Peyer's patch (tissue), 4 donors: Measurements from ENCODE around the gene EYA4. TPM values are rescaled to one million over a fixed set of nuclear protein-coding genes. Genes with fewer than 3 reads are reported as not detected.

ENCODE experiments used
- DNase-seq, 3 donors: peaks; one replicate each; pipeline ENCODE4 v3.0.0-alpha.2; 2017 to 2019
- H3K27ac ChIP-seq, 4 donors: fragments of 200-600 bp; sonication (generic); one replicate each; pipeline ENCODE4 v1.5.1; 2016 to 2019
- H3K27me3 ChIP-seq, 2 donors: fragments of 200-600 bp; sonication (generic); one replicate each; pipeline ENCODE4 v1.5.1; 2019
- H3K36me3 ChIP-seq, 3 donors: fragments of 200-600 bp; sonication (generic); one replicate each; pipeline ENCODE4 v1.5.1; 2016 to 2019
- H3K4me1 ChIP-seq, 4 donors: fragments of 200-600 bp; sonication (generic); one replicate each; pipeline ENCODE4 v1.5.1; 2016 to 2019
- H3K4me3 ChIP-seq, 4 donors: fragments of 200-600 bp; sonication (generic); 1 replicate in 3 of 4; 2 replicates in 1 of 4; pipeline ENCODE4 v1.5.1; 2016 to 2019; ENCODE audit warnings: mild to moderate bottlenecking in 1 of 4
- H3K9me3 ChIP-seq, 4 donors: fragments of 200-600 bp; sonication (generic); one replicate each; pipeline ENCODE4 v1.5.1; 2016 to 2019; ENCODE audit warnings: mild to moderate bottlenecking in 1 of 4
- CTCF ChIP-seq, 6 experiments: fragments of 450-650 bp in 4 of 6; fragments of 200-600 bp in 2 of 6; sonication (generic) in 1 of 6; IDR thresholded peaks; one replicate each; pipeline ENCODE4 v1.5.1; 2017 to 2019; ENCODE audit warnings: antibody characterized with exemption in 6 of 6, mild to moderate bottlenecking in 3 of 6, moderate library complexity in 1 of 6
- POLR2A ChIP-seq, 2 donors: fragments of 450-650 bp; IDR thresholded peaks; one replicate each; pipeline ENCODE4 v1.5.1; 2017; ENCODE audit warnings: antibody characterized with exemption in 2 of 2, mild to moderate bottlenecking in 2 of 2, moderate library complexity in 2 of 2
- total RNA-seq, 4 donors: library from RNA; depleted of rRNA; stranded (reverse); fragments of >200 nt; gene quantifications; one replicate each; pipeline ENCODE4 v1.1.0, GENCODE V29; 2016

The EYA4 gene
- total RNA-seq, 4 donors from 2014 or later = 0.19 to 3.3 (median 1.3) TPM; not detected in 1

- Histone ChIP-seq H3K27ac (no peak overlapping the region), H3K4me3 (no peak overlapping the region), H3K4me1 (no peaks in the 10 kb centered on the region), H3K9me3 (no peaks in the 10 kb centered on the region), H3K36me3 (no peaks in the 10 kb centered on the region), H3K27me3 (no peaks in the 10 kb centered on the region)
- no peak for DNase-seq
- TF ChIP-seq POLR2A (IDR thresholded peaks at IDR 0.05) (no peak), CTCF (IDR thresholded peaks at IDR 0.05) (no peak)
Observed at GRCh38 chr6:133265066-133265465, 23.9 kb downstream of the EYA4 start.

- no peaks in the 10 kb centered on the region for H3K36me3 ChIP-seq
- no peaks in the 10 kb centered on the region for H3K4me1 ChIP-seq
- no peak overlapping the region for H3K27ac ChIP-seq
- H3K9me3 ChIP-seq = no peaks in the 10 kb centered on the region
- no peak for DNase-seq
- H3K4me3 ChIP-seq = no peak overlapping the region
- no peaks in the 10 kb centered on the region for H3K27me3 ChIP-seq
- TF ChIP-seq POLR2A (IDR thresholded peaks at IDR 0.05) = no peak
- TF ChIP-seq CTCF (IDR thresholded peaks at IDR 0.05) = no peak
Observed at GRCh38 chr6:133266186-133266585, 25.0 kb downstream of the EYA4 start.

- Histone ChIP-seq H3K27me3 (no peaks in the 10 kb centered on the region), H3K36me3 (no peaks in the 10 kb centered on the region), H3K4me1 (no peaks in the 10 kb centered on the region)
Observed at GRCh38 chr6:133268621-133269020, 27.5 kb downstream of the EYA4 start.

GRCh38 chr6:133274813-133275212 is 33.7 kb downstream of the EYA4 start:
- Histone ChIP-seq H3K27ac (no peak overlapping the region), H3K4me3 (no peak overlapping the region), H3K36me3 (no peaks in the 10 kb centered on the region), H3K27me3 (no peaks in the 10 kb centered on the region), H3K9me3 (no peaks in the 10 kb centered on the region), H3K4me1 (no peaks in the 10 kb centered on the region)
- no peak for DNase-seq
- no peak for TF ChIP-seq POLR2A (IDR thresholded peaks at IDR 0.05)
- no peak for TF ChIP-seq CTCF (IDR thresholded peaks at IDR 0.05)

More at GRCh38 chr6:133268621-133269020, 27.5 kb downstream of the EYA4 start:
- no peak overlapping the region for H3K27ac ChIP-seq
- H3K4me3 ChIP-seq = no peak overlapping the region
- TF ChIP-seq CTCF (IDR thresholded peaks at IDR 0.05) (no peak), POLR2A (IDR thresholded peaks at IDR 0.05) (no peak)
- no peaks in the 10 kb centered on the region for H3K9me3 ChIP-seq
- no peak for DNase-seq

- Histone ChIP-seq H3K27me3 (no peaks in the 10 kb centered on the region), H3K4me1 (no peaks in the 10 kb centered on the region), H3K4me3 (no peak overlapping the region), H3K27ac (no peak overlapping the region), H3K9me3 (no peaks in the 10 kb centered on the region), H3K36me3 (no peaks in the 10 kb centered on the region)
- TF ChIP-seq POLR2A (IDR thresholded peaks at IDR 0.05) = no peak
- no peak for TF ChIP-seq CTCF (IDR thresholded peaks at IDR 0.05)
- no peak for DNase-seq
Observed at GRCh38 chr6:133275213-133275612, 34.1 kb downstream of the EYA4 start.
